ENCODE data around the gene DUOX1.
"Not testable (repeated sequence)": the region's sequence is repeated elsewhere in the genome, so short reads cannot be mapped to it uniquely, and the experiment has no call there.

Gene DUOX1
- long read RNA-seq, donor 1: 0 reads
- long read RNA-seq, donor 2: 0 reads
- long read RNA-seq, donor 3: 0 reads
- long read RNA-seq, donor 4: 0 reads
- long read RNA-seq, donor 5: 0 reads
- long read RNA-seq, donor 6: 0 reads
- long read RNA-seq, donor 7: 0 reads
- long read RNA-seq, donor 8: 0 reads

DNA sequence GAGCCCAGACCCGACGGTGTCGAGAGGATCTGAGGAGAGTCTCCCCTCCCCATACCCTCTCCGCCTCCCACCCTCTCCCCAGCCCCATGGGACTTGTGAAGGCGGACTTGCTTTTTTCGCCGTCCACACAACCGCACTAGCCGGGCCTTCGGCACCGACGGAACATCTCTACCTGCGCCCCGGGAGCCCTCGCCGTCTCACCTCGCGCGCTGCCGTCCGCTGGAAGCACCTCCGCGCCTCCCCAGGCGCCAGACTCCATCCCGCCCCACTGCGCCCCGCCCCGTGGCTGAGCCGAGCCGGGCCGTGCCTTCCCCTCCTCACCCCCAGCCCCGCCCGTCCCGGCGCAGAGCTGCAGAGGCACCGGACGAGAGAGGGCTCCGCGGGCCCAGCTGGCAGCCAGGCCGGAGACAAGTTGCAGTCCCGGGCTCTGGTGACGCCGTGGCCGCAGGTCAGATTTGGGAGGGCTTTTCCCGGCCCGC is at the start of gene DUOX1, which contains the start of gene DUOXA1:
TSS of gene DUOX1 (plus strand) at position 344 of the 479 bp plus-strand sequence. CDS start 1,973 bp downstream, outside the sequence.
TSS of gene DUOXA1 (minus strand) at position 229 of the 479 bp plus-strand sequence. CDS start 6,865 bp downstream, outside the sequence.
- DNase-seq: no peak

DNA sequence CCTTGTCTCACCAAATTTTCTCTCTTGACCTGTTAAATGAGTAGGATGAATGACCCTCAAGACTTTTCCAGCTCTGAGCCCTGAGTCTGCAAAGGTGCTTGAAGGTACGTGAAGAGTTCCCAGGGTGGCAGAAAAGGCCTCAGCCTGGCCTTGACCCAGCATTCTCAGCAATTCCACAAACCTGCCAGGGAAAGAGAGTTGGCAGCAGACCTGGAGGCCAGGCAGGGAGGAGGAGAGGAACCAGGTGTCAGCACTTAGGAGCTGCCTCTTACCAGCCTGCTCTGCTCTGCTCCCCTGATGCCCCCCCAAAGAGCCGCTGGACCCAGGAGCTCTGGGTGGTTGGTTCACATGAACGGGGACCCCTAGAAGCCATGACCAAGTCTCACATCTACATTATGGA is 49.2 kb upstream of the DUOX1 start:
- DNase-seq: not testable (repeated sequence)

DNA sequence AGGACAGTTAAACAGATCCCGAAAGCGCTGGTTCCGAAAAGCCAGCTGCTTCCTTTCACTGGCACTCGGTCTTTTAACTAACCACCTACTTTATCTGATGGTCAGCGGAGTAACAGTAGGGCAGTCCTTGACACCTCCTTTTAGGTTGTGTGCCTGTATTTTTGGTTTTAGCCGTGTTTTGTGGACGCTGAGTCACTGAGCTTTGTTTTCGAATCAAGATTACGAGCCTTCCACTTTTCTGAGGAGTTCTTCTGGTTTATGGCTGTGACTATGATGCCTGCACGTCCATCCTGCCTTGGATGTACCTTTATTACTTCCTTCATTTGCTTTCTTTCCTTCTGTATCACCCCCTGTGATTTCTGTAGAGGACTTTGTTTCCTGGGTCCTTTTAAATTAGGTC is 47.4 kb upstream of the DUOX1 start:
- not testable (repeated sequence) for DNase-seq

- DNase-seq: no peak
Observed at GRCh38 chr15:45083223-45083622, 46.6 kb upstream of the DUOX1 start.

DNA sequence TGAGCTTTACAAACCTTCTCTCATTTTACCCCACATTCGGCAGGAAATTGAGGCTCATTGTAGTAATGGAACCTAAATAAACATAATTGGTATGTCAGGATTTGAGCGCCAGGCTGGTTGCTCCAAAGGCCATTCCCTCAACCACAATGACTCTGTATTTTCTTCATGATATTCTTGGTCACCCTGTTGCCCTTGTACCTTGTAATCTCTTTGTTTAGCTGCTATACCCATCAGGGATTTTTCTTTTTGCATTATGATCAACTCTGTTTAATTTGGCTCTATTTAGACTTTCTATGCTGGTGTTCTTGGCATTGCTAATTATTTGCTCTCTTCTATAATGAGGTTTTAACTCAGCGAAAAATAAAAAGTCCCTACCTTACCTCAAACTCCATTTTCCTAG is 45.6 kb upstream of the DUOX1 start:
- no peak for DNase-seq

GRCh38 chr15:45087513-45087912 is 42.3 kb upstream of the DUOX1 start:
- no peak for DNase-seq

- DNase-seq: no peak
Observed at GRCh38 chr15:45088801-45089711, 40.7 kb upstream of the DUOX1 start.

DNA sequence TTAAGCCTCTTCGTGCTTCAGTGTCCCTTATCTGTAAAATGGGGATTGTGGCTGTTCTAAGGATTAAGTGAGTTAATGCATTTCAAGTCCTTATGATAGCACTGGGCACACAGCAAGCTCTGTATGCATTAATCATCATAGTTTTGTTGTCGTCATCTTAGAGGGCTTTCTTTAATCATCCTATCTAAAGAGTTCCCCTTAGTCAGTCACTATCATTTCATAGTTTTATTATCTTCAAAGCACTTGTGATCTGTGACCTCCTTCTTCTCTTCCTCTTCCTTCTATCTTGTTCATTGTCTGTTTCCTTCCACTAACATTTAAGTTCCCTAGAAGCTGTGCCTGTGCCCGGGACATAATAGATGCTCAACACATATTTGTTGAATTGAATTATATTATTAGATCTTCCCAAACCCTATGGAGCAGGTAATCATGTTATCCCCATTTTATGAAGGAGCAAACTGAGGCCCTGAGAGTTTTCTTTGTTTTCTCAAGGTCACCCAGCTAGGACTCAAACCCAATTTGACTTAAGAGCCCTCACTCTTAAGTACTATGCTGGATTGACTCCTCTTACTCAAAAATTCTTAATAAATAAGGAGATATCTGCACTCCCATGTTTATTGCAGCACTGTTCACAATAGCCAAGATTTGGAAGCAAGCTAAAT is 40.0 kb upstream of the DUOX1 start:
- DNase-seq: no peak

GRCh38 chr15:45091161-45091560 is 38.6 kb upstream of the DUOX1 start:
- DNase-seq: no peak

GRCh38 chr15:45091576-45091975 is 38.2 kb upstream of the DUOX1 start:
- DNase-seq: no peak

DNA sequence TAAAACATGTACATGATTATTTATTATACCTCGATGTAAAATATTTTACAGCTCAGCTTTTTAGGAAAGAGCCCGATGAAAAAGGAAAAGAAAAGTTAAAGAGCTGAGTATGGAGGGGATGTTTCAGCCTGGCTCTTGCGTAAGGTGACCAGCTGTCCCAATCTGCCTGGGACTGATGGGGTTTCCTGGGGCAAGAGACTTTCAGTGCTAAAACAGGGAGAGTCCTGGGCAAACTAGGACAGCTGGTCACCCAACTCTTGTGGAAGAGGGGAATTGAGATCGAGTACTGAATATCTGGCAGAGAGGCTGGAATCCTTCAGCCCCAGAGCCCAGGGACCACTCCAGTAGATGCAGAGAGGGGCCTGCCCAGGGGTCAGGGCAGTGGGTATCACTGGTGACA is 36.8 kb upstream of the DUOX1 start:
- no peak for DNase-seq

GRCh38 chr15:45093622-45094357 is 36.0 kb upstream of the DUOX1 start:
- DNase-seq: no peak

- DNase-seq: no peak
Observed at GRCh38 chr15:45094358-45094730, 35.5 kb upstream of the DUOX1 start.

DNA sequence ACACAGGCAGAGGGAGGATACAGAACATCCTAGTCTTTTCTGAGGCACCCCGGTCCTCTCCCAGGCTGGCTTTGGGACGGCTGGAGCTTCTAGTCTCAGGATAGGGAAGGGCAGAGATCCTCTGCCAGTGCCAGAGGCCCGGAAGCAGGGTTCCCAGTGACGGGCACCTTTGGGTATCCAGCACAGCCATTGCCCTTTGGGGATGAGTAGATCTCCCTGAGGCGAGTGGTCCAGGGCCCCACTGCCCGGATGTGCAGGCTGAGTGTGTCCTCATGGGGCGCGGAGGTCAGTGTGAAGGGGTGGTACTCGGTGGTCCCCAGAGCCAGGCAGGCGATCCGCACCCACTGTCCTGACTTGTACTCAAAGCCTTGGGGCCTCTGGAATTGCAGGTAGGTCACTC is 34.1 kb upstream of the DUOX1 start:
- DNase-seq: no peak

DNA sequence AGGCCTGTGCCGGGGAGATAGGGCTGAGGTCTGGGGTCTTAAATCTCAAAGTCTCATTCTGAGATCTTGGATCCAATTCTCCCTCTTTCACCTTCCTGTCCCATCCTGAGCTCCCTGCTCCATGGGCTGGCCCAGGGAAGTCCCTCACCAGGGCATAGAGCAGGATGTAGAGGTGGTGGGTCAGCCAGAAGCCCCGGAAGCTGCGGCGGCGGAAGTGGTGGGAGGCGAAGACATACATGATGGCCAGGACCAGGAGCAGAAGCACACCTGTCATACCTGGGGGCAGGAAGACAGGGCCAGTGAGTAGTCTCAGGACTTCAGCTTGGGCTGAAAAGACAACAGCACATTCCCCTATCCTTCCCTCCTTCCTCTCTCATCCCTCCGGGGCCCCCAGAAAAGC is 32.3 kb upstream of the DUOX1 start:
- no peak for DNase-seq

GRCh38 chr15:45099549-45100165 is 30.1 kb upstream of the DUOX1 start:
- DNase-seq: no peak

DNA sequence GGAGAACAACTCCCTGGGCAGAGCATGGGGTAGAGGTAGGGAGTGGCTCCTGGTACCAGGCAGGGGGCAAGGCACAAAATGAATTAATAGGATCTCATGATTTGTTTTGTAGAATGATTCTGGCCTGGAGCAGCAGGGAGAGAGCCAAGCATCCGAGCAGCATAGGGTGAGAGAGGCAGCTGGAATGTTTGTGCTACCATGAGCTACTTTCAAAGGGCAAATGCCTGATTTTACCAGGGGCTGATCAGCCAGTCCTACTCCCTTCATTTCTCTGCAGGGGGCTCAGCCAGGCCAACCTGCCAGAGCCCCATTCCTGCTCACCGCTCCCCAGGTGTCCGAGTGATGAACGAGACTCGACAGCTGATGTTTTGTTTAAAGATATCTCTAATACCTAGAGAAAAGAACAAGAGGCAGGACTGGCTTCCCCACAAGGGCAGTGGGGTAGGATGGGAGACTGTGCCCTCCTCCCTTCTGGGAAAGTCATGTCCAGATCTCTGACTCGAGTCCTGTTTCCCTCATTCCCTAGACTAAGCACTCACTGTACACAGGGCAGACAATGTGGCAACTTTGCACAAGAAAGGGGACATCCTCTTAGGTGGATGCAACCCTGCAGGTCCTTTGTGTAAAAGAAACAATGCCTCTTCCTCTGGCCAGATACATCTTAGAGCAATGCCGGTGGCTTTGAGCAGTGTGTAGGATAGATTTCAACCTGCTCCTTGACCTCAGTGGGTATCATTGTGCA is 28.7 kb upstream of the DUOX1 start:
- DNase-seq: no peak

GRCh38 chr15:45101749-45102148 is 28.0 kb upstream of the DUOX1 start:
- no peak for DNase-seq

DNA sequence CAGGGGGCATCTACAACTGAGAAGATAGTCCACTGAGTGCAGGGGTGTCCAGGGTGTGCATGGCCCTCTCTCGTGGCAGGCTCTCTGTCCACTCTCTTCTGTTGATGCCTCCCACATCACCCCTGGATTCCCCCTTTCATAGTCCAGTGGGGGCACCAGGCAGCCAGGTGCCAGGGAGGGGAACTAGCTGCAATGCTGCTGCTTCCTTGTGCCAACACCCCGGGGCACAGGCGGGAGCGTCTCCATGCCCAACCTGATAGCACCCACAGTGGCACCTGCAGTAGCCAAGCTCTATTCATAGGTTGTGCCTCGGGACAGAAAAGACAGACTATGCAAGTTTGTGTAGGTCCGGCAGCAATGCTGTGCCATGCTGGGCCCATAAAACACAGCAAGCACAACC is 27.6 kb upstream of the DUOX1 start:
- no peak for DNase-seq

DNA sequence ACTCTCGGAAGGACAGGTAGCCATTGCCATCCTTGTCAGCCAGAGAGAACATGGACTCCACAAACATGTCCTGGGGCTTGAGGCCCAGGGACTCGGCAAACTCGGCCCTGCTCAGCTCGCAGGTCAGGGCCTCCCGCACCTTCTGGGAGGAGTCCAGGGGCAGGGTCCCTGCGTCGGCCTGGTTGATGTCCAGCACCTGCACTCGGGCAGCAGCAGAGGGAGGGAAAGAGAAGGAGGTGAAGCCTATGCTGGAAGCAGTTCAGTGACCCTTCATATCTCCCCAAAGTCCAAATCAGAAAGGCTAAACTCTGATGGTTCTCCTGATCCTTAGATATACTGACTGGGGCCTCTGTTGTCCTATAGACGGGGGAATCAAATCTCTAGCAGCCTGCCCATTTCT is 25.6 kb upstream of the DUOX1 start:
- DNase-seq: not testable (repeated sequence)

DNA sequence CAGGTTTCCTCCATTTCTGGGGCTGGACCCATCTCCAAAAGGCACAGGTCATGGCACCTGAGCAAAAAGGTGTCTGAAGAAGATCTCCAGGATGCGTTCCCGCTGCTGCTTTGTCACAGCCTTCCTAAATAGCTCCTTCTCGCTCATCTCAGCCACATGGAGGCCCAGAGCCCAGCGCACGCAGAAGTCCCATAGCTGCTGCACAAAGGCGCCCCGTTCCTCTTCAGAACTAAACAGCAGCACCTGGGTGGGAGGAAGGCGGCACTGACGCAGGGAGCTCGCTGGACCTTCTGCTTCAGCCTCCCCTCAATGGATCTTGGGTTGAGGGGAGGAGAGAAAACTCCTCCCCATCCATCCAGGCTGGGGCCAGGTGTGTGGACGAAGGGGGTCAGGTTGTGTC is 24.2 kb upstream of the DUOX1 start:
- no peak for DNase-seq

Data from right kidney (tissue), 9 donors.